Right lobe of liver (tissue), 4 donors: ENCODE results near the gene SOD1.

Source experiments
- CTCF ChIP-seq, 4 donors: fragments of 200-600 bp in 3 of 4; fragments of 450-650 bp in 1 of 4; IDR thresholded peaks; one replicate each; pipeline versions ENCODE4 v1.5.1 to v1.8.0; 2016 to 2022; ENCODE audit warnings: antibody characterized with exemption in 4 of 4, mild to moderate bottlenecking in 2 of 4
- POLR2A ChIP-seq: fragments of 450-650 bp; IDR thresholded peaks from one replicate; pipeline ENCODE4 v1.6.1; 2017; ENCODE audit warnings: antibody characterized with exemption, mild to moderate bottlenecking
- donor health status: DM: no; HTN: no; CAD: no.
- donor health status: DM: no; HTN: no; CAD: no.
- donor health status: DM: no; HTN: yes; CAD: no.

- TF ChIP-seq POLR2A (no peak), CTCF (IDR thresholded peaks at IDR 0.05) (no peak)
Observed at GRCh38 chr21:31713115-31713514, 53.6 kb downstream of the SOD1 start.
